HCT116 (cell line): ENCODE results near the gene COG5. TPM values are rescaled to one million over a fixed set of nuclear protein-coding genes. Genes with fewer than 3 reads are reported as not detected.

Experiments used
- ATAC-seq: fragments of 200-7000 bp; cut with Tn5 transposase; 2 replicates; pipeline ENCODE4 v1.9.1; 2020; ENCODE audit warnings: mild to moderate bottlenecking, moderate library complexity
- BruUV-seq: library from RNA; stranded (reverse); fragments of 400-500 nt; replicated peaks from 2 replicates; lab custom pipeline; 2021; lab: Mats Ljungman, UMichigan
- CTCF ChIA-PET: fragments of 300-600 bp; sonication (Branson Sonifier 250); formaldehyde crosslinking; loops from one replicate; lab custom pipeline; 2021; ENCODE audit warnings: antibody characterized with exemption; lab: Charles Lee
- POLR2A ChIA-PET: fragments of 300-600, 350-600 bp; sonication (Branson Sonifier 250); formaldehyde crosslinking; loops from one replicate; lab custom pipeline; 2021; ENCODE audit warnings: antibody characterized with exemption; lab: Charles Lee
- RAD21 ChIA-PET, 2 experiments: fragments of 300-600 bp; sonication (Branson Sonifier 250); formaldehyde crosslinking; loops; one replicate each; lab custom pipeline; 2023; ENCODE audit warnings: low total read pairs in 2 of 2; ENCODE audit not compliant: uncharacterized antibody in 2 of 2, unreplicated experiment in 2 of 2, low non-redundant PET in 1 of 2; lab: Charles Lee
- DNase-seq: peaks from one replicate; pipeline ENCODE4 v3.0.0-alpha.2; 2010; ENCODE audit warnings: low read depth, low spot score
- H2AFZ ChIP-seq: fragments of 200-600 bp; shearing (Covaris generic), sonication (generic); 2 replicates; pipeline ENCODE4 v1.6.1; 2017; ENCODE audit warnings: low read depth, mixed run types, mixed read lengths, antibody characterized with exemption, low read length; ENCODE audit not compliant: poor library complexity, severe bottlenecking
- H3K27ac ChIP-seq: 2 replicates; pipeline ENCODE4 v1.5.1; 2012; ENCODE audit warnings: low read depth, low read length
- H3K27me3 ChIP-seq: fragments of 200-600 bp; sonication (generic); 2 replicates; pipeline ENCODE4 v1.6.1; 2016; ENCODE audit warnings: mixed run types, low read length, mixed read lengths; ENCODE audit not compliant: insufficient read depth
- H3K36me3 ChIP-seq, 2 experiments: fragments of 200-500 bp in 1 of 2; fragments of 200-600 bp in 1 of 2; sonication (Bioruptor generic) in 1 of 2; sonication (generic) in 1 of 2; 2 replicates each; pipeline versions ENCODE4 v1.5.1 to v1.6.1; 2014 to 2016; ENCODE audit warnings: low read length in 2 of 2, inconsistent platforms in 1 of 2, mixed read lengths in 1 of 2, mixed run types in 1 of 2; ENCODE audit not compliant: insufficient read depth in 2 of 2, control insufficient read depth in 1 of 2
- H3K4me1 ChIP-seq, 2 experiments: fragments of 200-600 bp in 1 of 2; sonication (generic) in 1 of 2; 2 replicates each; pipeline versions ENCODE4 v1.5.1 to v1.6.1; 2012 to 2017; ENCODE audit warnings: low read length in 2 of 2, inconsistent platforms in 1 of 2, mild to moderate bottlenecking in 1 of 2, mixed read lengths in 1 of 2, mixed run types in 1 of 2, moderate library complexity in 1 of 2; ENCODE audit not compliant: insufficient read depth in 2 of 2, control insufficient read depth in 1 of 2
- H3K4me2 ChIP-seq: fragments of 200-600 bp; sonication (generic); 2 replicates; pipeline ENCODE4 v1.6.1; 2017; ENCODE audit warnings: mixed run types, low read length, mixed read lengths
- H3K4me3 ChIP-seq, 2 experiments: fragments of 200-600 bp in 1 of 2; sonication (generic) in 1 of 2; replicated peaks in 1 of 2; 2 replicates each; pipeline ENCODE4 v1.5.1; 2011 to 2016; ENCODE audit warnings: low read length in 2 of 2, control low read depth in 1 of 2, low read depth in 1 of 2, mild to moderate bottlenecking in 1 of 2, mixed read lengths in 1 of 2, mixed run types in 1 of 2
- H3K79me2 ChIP-seq: fragments of 200-600 bp; sonication (generic); 2 replicates; pipeline ENCODE4 v1.6.1; 2017; ENCODE audit warnings: mild to moderate bottlenecking, mixed run types, low read length, moderate library complexity, mixed read lengths; ENCODE audit not compliant: insufficient read depth
- H3K9ac ChIP-seq: fragments of 200-600 bp; sonication (generic); 2 replicates; pipeline ENCODE4 v1.6.1; 2016; ENCODE audit warnings: low read length, mixed read lengths
- H3K9me2 ChIP-seq: fragments of 200-600 bp; sonication (generic), shearing (Covaris generic); 2 replicates; pipeline ENCODE4 v1.6.1; 2017; ENCODE audit warnings: mixed run types, mild to moderate bottlenecking, moderate library complexity; ENCODE audit not compliant: insufficient read depth
- H3K9me3 ChIP-seq, 2 experiments: fragments of 200-500 bp in 1 of 2; fragments of 200-600 bp in 1 of 2; sonication (Bioruptor generic) in 1 of 2; sonication (generic) in 1 of 2; 2 replicates each; pipeline ENCODE4 v1.6.1; 2014 to 2017; ENCODE audit warnings: low read length in 2 of 2, mixed read lengths in 2 of 2, inconsistent platforms in 1 of 2, low read depth in 1 of 2, mild to moderate bottlenecking in 1 of 2, mixed run types in 1 of 2, moderate library complexity in 1 of 2; ENCODE audit not compliant: control insufficient read depth in 1 of 2, insufficient read depth in 1 of 2
- H4K20me1 ChIP-seq: fragments of 200-600 bp; sonication (generic), shearing (Covaris generic); 2 replicates; pipeline ENCODE4 v1.6.1; 2017; ENCODE audit warnings: mixed run types, mild to moderate bottlenecking, moderate library complexity; ENCODE audit not compliant: insufficient read depth
- ATF3 ChIP-seq: IDR thresholded peaks from 2 replicates; pipeline ENCODE4 v1.6.1; 2012
- CBX3 ChIP-seq: IDR thresholded peaks from 2 replicates; pipeline ENCODE4 v1.6.1; 2012; ENCODE audit warnings: low read depth
- CEBPB ChIP-seq: IDR thresholded peaks from 2 replicates; pipeline ENCODE4 v1.6.1; 2012; ENCODE audit warnings: low read depth
- ELF1 ChIP-seq: IDR thresholded peaks from 2 replicates; pipeline ENCODE4 v1.6.1; 2012; ENCODE audit warnings: low read depth, borderline replicate concordance
- EZH2 ChIP-seq: fragments of 200-600 bp; sonication (generic); IDR thresholded peaks from 2 replicates; pipeline ENCODE4 v1.6.1; 2017; ENCODE audit warnings: antibody characterized with exemption, mixed run types
- FOSL1 ChIP-seq: IDR thresholded peaks from 2 replicates; pipeline ENCODE4 v1.6.1; 2012; ENCODE audit warnings: low read depth
- JUND ChIP-seq: IDR thresholded peaks from 2 replicates; pipeline ENCODE4 v1.6.1; 2012
- MAX ChIP-seq: IDR thresholded peaks from 2 replicates; pipeline ENCODE4 v1.6.1; 2012
- POLR2AphosphoS5 ChIP-seq: IDR thresholded peaks from 2 replicates; pipeline ENCODE4 v1.6.1; 2011; ENCODE audit warnings: mild to moderate bottlenecking, low read depth, low read length, moderate library complexity
- SIN3A ChIP-seq: IDR thresholded peaks from 2 replicates; pipeline ENCODE4 v1.6.1; 2012; ENCODE audit warnings: low read depth
- YY1 ChIP-seq: IDR thresholded peaks from 2 replicates; pipeline ENCODE4 v1.6.1; 2011; ENCODE audit warnings: low read length, low read depth, moderate library complexity, mild to moderate bottlenecking; ENCODE audit not compliant: insufficient replicate concordance; ENCODE audit errors: extremely low read depth
- ZFX ChIP-seq: fragments of 450-650 bp; IDR thresholded peaks from 2 replicates; pipeline ENCODE4 v1.6.1; 2017
- intact Hi-C: fragments of 100-400 bp; cut with micrococcal nuclease; formaldehyde crosslinking; loops from 2 replicates; pipeline ENCODE4 v1.10.0; 2022
- total RNA-seq: library from RNA; stranded (reverse); gene quantifications from one replicate; pipeline ENCODE4 v1.2.1, GENCODE V29; 2021; ENCODE audit not compliant: unreplicated experiment
- TF ChIP-seq, protein P1 (sequence below): IDR thresholded peaks from 2 replicates; pipeline ENCODE4 v1.6.1; 2012; ENCODE audit warnings: low read depth
- TF ChIP-seq, protein P2 (sequence below), 3 experiments: fragments of 200-600 bp in 1 of 3; sonication (generic) in 1 of 3; IDR thresholded peaks in 2 of 3; conservative IDR thresholded peaks in 1 of 3; 2 replicates each; pipeline ENCODE4 v1.5.1; 2012 to 2017; ENCODE audit warnings: low read depth in 2 of 3, low read length in 2 of 3, antibody characterized with exemption in 1 of 3, borderline replicate concordance in 1 of 3, control low read depth in 1 of 3, mild to moderate bottlenecking in 1 of 3, mixed read lengths in 1 of 3, mixed run types in 1 of 3, moderate library complexity in 1 of 3; ENCODE audit not compliant: insufficient read depth in 1 of 3

Gene COG5
- total RNA-seq, 1 experiment from 2014 or later, result 30.7 TPM

DNA sequence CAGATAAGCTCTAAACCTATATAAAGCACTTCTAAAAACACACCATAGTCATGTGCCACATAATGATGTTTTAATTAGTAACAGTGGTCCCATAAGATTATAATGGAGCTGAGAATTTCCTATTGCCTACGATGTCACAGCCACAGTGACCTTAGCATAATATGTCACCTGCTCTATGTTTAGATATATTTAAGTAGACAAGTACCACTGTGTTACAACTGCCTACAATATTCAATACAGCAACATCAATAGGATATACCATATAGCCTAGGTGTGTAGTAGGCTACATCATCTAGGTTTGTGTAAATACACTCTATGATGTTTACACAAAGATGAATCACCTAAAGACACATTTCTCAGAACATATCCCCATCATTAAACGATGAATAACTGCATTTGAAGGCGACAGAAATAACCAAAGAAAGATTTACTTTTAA, 69.4 kb downstream of the COG5 start:
- H3K4me1 ChIP-seq, result no peaks in the 10 kb centered on the region
- no peaks in the 10 kb centered on the region for H3K9me2 ChIP-seq
- peaks cover 8% of the 10 kb centered on the region; the same call in 1 of the 2 replicates for H3K79me2 ChIP-seq
- no peak for DNase-seq
- no peaks in the 10 kb centered on the region for H3K36me3 ChIP-seq
- H4K20me1 ChIP-seq, result no peaks in the 10 kb centered on the region
- H3K27ac ChIP-seq, result no peak overlapping the region
- ChIA-PET CTCF (no interaction called here), RAD21 (no interaction called here), POLR2A (no interaction called here)
- H3K9ac ChIP-seq, result no peak overlapping the region
- H3K4me2 ChIP-seq, result no peak overlapping the region
- no peak for ATAC-seq
- H2AFZ ChIP-seq, result no peak overlapping the region
- no peak for TF ChIP-seq EZH2
- TF ChIP-seq MAX, result no peak
- TF ChIP-seq ZFX, result no peak
- TF ChIP-seq JUND, result no peak
- no peak for TF ChIP-seq CEBPB
- TF ChIP-seq POLR2AphosphoS5, result no peak
- no peak for TF ChIP-seq ELF1
- no peak for TF ChIP-seq YY1
- TF ChIP-seq ATF3, result no peak
- no peak for TF ChIP-seq SIN3A
- TF ChIP-seq FOSL1, result no peak
- no peak for TF ChIP-seq CBX3
- TF ChIP-seq, protein P1, sequence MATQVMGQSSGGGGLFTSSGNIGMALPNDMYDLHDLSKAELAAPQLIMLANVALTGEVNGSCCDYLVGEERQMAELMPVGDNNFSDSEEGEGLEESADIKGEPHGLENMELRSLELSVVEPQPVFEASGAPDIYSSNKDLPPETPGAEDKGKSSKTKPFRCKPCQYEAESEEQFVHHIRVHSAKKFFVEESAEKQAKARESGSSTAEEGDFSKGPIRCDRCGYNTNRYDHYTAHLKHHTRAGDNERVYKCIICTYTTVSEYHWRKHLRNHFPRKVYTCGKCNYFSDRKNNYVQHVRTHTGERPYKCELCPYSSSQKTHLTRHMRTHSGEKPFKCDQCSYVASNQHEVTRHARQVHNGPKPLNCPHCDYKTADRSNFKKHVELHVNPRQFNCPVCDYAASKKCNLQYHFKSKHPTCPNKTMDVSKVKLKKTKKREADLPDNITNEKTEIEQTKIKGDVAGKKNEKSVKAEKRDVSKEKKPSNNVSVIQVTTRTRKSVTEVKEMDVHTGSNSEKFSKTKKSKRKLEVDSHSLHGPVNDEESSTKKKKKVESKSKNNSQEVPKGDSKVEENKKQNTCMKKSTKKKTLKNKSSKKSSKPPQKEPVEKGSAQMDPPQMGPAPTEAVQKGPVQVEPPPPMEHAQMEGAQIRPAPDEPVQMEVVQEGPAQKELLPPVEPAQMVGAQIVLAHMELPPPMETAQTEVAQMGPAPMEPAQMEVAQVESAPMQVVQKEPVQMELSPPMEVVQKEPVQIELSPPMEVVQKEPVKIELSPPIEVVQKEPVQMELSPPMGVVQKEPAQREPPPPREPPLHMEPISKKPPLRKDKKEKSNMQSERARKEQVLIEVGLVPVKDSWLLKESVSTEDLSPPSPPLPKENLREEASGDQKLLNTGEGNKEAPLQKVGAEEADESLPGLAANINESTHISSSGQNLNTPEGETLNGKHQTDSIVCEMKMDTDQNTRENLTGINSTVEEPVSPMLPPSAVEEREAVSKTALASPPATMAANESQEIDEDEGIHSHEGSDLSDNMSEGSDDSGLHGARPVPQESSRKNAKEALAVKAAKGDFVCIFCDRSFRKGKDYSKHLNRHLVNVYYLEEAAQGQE, result no peak
- TF ChIP-seq, protein P2, sequence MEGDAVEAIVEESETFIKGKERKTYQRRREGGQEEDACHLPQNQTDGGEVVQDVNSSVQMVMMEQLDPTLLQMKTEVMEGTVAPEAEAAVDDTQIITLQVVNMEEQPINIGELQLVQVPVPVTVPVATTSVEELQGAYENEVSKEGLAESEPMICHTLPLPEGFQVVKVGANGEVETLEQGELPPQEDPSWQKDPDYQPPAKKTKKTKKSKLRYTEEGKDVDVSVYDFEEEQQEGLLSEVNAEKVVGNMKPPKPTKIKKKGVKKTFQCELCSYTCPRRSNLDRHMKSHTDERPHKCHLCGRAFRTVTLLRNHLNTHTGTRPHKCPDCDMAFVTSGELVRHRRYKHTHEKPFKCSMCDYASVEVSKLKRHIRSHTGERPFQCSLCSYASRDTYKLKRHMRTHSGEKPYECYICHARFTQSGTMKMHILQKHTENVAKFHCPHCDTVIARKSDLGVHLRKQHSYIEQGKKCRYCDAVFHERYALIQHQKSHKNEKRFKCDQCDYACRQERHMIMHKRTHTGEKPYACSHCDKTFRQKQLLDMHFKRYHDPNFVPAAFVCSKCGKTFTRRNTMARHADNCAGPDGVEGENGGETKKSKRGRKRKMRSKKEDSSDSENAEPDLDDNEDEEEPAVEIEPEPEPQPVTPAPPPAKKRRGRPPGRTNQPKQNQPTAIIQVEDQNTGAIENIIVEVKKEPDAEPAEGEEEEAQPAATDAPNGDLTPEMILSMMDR (IDR thresholded peaks at IDR 0.05 in 2 of 3, conservative IDR thresholded peaks at IDR 0.05 in 1 of 3; ENCODE audit: borderline replicate concordance in 1 of 3, insufficient read depth in 1 of 3, low read depth in 2 of 3, low read length in 2 of 3), result no peak
- no peak overlapping the region for H3K4me3 ChIP-seq
- BruUV-seq, result no TSS peak
- intact Hi-C loops, result no loop called here
- H3K27me3 ChIP-seq, result no peaks in the 10 kb centered on the region
- no peaks in the 10 kb centered on the region for H3K9me3 ChIP-seq
